ENCODE data around the gene CCDC88C.
"Not testable (repeated sequence)": the region's sequence is repeated elsewhere in the genome, so short reads cannot be mapped to it uniquely, and the experiment has no call there.

The CCDC88C gene

DNA sequence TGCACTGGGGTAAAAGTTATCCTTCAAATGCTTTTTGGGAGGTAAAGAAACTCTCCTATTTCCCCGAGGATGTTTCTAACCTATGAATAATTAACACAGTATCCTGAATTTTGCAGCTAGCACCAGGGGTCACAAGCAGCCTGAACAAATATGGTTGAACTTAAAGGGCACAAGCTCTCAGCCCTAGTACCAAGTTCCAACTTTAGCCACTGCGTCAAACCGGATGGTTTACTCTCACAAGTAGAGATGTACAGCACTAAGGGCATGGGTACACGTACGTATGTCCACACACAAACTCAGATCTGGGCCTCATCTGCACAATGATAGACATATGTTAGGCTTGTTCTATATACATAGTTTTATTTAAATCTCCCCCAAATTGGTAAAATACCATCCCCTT is 4.7 kb downstream of the CCDC88C start:
- TF ChIP-seq, protein P1, sequence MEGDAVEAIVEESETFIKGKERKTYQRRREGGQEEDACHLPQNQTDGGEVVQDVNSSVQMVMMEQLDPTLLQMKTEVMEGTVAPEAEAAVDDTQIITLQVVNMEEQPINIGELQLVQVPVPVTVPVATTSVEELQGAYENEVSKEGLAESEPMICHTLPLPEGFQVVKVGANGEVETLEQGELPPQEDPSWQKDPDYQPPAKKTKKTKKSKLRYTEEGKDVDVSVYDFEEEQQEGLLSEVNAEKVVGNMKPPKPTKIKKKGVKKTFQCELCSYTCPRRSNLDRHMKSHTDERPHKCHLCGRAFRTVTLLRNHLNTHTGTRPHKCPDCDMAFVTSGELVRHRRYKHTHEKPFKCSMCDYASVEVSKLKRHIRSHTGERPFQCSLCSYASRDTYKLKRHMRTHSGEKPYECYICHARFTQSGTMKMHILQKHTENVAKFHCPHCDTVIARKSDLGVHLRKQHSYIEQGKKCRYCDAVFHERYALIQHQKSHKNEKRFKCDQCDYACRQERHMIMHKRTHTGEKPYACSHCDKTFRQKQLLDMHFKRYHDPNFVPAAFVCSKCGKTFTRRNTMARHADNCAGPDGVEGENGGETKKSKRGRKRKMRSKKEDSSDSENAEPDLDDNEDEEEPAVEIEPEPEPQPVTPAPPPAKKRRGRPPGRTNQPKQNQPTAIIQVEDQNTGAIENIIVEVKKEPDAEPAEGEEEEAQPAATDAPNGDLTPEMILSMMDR (IDR thresholded peaks at IDR 0.05; ENCODE audit: control insufficient read depth, insufficient read depth, low read depth, low read length, missing control alignments): no peak
- no peak overlapping the region for H3K4me3 ChIP-seq (ENCODE audit: control insufficient read depth, low read depth, low read length)

DNA sequence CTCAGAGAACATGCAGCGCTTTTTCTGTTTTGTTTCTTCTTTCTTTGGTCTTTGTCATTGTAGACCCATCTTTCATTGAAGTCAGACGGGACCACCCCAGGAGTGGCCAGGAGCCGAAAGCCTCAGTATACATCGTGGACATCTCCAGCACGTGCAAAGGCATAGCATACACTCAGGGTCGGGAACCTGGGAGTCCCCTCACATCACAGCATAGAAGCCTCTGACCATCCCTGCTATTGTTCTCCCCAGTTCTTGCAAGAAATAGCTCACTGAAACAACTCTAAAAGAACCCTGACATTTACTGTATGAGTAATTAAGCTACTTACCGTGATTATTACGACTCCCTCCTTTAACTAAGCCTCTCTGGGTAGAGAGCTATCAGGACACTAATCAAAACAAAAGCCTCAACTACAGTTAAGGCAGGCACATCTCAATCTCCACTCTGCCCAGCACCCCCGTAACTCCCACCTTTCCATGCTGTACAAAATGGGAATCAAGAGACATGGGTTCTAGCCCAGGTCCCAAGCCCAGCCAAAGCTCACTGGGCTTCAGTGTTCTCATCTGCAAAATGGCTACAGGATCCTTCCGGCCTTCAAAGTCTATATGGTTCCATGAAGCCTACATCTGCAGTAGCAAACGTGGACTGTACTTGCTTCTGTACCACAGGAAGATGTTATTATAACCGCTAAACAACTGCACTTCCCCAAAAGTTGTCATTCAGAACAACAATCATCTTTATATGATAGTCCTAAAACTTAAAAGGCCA is 6.7 kb downstream of the CCDC88C start:
- DNase-seq (ENCODE audit: low read depth): no peak
- H3K4me3 ChIP-seq (ENCODE audit: control insufficient read depth, low read depth, low read length): no peak overlapping the region
- TF ChIP-seq, protein P1 (IDR thresholded peaks at IDR 0.05; ENCODE audit: control insufficient read depth, insufficient read depth, low read depth, low read length, missing control alignments): no peak

More for the DNA sequence above, 4.7 kb downstream of the CCDC88C start:
- no peak for DNase-seq (ENCODE audit: low read depth)

DNA sequence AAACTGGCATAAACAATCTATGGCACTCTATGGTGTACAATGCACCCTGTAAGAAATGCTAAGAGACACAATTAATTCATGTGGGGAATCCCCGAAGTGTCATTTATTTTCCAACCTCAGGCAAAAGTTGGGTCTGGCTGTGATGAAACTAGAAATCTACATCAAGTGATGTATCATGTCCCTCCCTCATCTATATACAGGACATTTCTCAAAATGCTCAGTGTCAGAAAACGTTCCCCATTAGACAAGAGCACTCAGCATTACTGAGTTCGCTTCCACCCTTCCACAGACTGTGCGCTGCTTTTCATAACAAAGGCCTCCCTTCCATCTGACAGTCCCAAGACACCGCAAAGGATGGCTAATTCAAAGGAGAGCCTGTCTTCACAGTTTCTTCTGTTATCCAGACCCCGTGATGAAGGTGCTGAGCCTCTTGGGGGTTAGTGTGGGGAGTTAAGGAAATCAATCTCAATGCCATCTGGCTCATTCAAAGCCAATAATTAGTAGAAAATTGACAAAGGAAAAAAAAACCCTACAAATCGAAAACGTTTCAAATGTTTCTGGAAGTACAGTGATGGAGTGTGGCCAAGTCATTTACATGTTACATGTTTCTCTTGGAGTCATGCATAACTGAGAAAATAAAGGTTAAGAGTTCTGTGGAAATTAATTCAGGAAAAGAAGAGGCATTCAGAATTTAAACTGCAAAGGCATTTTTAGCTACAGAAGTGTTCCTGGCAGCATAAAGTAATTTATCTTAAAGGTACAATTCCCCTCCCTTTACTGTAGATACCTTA is 7.5 kb downstream of the CCDC88C start:
- no peak overlapping the region for H3K4me3 ChIP-seq (ENCODE audit: control insufficient read depth, low read depth, low read length)
- no peak for DNase-seq (ENCODE audit: low read depth)

DNA sequence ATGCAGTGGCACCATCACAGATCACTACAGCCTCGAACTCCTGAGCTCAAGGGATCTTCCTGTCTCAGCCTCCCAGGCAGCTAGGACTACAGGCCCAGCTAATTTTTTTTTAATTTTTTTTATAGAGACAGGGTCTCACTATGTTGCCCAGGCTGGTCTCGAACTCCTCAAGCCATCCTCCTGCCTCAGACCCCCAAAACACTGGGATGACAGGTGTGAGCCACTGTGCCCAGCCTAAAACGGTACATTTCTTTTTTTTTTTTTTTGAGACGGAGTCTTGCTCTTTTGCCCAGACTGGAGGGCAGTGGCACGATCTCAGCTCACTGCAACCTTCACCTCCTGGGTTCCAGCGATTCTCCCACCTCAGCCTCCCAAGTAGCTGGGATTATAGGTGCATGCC is 8.4 kb downstream of the CCDC88C start:
- DNase-seq (ENCODE audit: low read depth); H3K4me3 ChIP-seq (ENCODE audit: control insufficient read depth, low read depth, low read length): not testable (repeated sequence)

More for the DNA sequence above, 7.5 kb downstream of the CCDC88C start:
- TF ChIP-seq, protein P1 (IDR thresholded peaks at IDR 0.05; ENCODE audit: control insufficient read depth, insufficient read depth, low read depth, low read length, missing control alignments): no peak

DNA sequence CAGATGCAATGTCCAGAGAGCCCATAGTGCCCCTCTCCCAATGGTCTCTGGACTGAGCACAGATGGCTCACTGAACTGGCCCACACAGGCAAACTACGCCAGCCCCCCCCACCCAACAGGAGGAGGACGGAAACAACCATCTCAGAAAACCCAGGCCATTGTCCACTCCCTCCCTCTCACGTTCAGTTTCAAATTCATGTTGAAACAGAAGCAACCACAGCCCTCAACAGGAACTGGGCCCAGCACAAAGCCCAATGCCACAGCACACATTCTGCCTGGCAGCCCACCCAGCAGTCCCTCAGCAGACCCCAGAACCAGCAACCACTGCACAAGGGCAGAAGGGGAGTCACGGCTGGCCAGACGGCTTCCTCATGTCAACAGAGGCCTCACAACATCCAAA is 10.6 kb downstream of the CCDC88C start:
- no peak overlapping the region for H3K4me3 ChIP-seq (ENCODE audit: control insufficient read depth, low read depth, low read length)
- TF ChIP-seq, protein P1 (IDR thresholded peaks at IDR 0.05; ENCODE audit: control insufficient read depth, insufficient read depth, low read depth, low read length, missing control alignments): no peak
- no peak for DNase-seq (ENCODE audit: low read depth)

DNA sequence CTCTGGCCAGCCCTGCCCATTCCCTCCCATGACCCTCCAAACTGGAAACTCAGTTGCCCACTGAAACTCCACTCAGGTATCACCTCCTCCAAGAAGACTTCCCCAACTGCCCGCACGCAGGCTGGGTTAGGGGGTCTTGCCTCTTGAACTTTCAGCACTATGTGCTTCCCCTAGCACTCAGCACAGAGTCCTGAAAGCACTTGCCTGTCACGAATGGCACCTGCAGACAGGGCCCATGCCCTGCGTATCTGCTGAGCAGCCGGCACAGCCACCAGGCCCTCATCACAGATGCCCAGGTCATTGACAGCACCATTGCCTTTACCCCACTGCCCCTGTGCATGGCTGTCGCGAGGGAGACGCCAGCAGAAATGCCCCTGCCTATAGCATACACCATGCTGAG is 11.2 kb downstream of the CCDC88C start:
- H3K4me3 ChIP-seq (ENCODE audit: control insufficient read depth, low read depth, low read length): no peak overlapping the region
- TF ChIP-seq, protein P1 (IDR thresholded peaks at IDR 0.05; ENCODE audit: control insufficient read depth, insufficient read depth, low read depth, low read length, missing control alignments): no peak
- no peak for DNase-seq (ENCODE audit: low read depth)

Data from AG09309 (cell line).